ENCODE data around the gene VPS50.

Gene VPS50

DNA sequence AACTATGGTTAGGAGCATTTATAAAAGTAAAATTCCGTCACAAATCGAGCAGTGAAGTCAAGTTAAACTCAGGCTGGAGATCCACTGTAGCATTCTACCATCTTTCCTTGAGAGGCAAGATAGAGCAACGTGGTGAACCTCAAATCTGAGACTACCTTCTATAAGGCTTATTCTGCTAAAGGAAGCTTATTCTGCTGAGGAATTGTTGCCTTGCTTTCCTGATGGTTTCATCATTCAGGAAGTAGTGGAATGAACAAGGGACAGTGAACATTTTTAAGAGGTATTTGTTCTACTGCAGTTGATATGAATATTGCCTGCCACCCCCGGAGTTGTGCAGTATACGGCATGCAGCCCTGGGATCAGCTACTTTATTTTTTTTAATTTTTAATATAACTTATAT, 170.8 kb downstream of the VPS50 start:
- Mint-ChIP-seq H3K27me3 (ENCODE audit: low read depth) (no peaks in the 10 kb centered on the region), H3K4me1 (no peaks in the 10 kb centered on the region), H3K27ac (no peak overlapping the region), H3K36me3 (ENCODE audit: low read depth) (no peaks in the 10 kb centered on the region), H3K4me3 (no peak overlapping the region), H3K9me3 (peaks cover 5% of the 10 kb centered on the region)
- TF ChIP-seq, protein P1, sequence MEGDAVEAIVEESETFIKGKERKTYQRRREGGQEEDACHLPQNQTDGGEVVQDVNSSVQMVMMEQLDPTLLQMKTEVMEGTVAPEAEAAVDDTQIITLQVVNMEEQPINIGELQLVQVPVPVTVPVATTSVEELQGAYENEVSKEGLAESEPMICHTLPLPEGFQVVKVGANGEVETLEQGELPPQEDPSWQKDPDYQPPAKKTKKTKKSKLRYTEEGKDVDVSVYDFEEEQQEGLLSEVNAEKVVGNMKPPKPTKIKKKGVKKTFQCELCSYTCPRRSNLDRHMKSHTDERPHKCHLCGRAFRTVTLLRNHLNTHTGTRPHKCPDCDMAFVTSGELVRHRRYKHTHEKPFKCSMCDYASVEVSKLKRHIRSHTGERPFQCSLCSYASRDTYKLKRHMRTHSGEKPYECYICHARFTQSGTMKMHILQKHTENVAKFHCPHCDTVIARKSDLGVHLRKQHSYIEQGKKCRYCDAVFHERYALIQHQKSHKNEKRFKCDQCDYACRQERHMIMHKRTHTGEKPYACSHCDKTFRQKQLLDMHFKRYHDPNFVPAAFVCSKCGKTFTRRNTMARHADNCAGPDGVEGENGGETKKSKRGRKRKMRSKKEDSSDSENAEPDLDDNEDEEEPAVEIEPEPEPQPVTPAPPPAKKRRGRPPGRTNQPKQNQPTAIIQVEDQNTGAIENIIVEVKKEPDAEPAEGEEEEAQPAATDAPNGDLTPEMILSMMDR (IDR thresholded peaks at IDR 0.05; ENCODE audit: unreplicated experiment in 3 of 3), result no peak

DNA sequence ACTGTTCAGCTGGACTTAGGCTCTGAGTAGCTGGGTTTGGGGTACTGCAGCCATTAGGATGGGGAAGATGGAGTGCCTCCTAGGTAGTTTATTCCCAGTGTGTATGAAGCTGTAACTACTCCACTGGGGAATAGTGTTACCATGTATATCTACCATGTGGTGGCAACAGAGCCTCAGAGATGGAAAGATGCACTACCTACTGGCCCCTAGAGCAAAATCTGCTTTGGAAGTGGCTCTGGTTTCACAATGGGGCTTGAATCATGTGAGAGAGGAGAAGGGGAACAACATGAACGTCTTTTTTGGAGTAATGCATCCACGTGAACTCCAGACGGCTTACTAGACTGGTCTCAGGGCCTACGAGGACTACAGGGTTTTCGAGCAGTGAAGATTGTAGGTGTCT, 175.1 kb downstream of the VPS50 start:
- Mint-ChIP-seq H3K27me3 (ENCODE audit: low read depth) (no peaks in the 10 kb centered on the region), H3K27ac (no peak overlapping the region), H3K36me3 (ENCODE audit: low read depth) (no peaks in the 10 kb centered on the region), H3K4me3 (no peak overlapping the region), H3K4me1 (no peaks in the 10 kb centered on the region), H3K9me3 (peaks cover 5% of the 10 kb centered on the region)
- TF ChIP-seq, protein P1 (IDR thresholded peaks at IDR 0.05; ENCODE audit: unreplicated experiment in 3 of 3), result no peak

DNA sequence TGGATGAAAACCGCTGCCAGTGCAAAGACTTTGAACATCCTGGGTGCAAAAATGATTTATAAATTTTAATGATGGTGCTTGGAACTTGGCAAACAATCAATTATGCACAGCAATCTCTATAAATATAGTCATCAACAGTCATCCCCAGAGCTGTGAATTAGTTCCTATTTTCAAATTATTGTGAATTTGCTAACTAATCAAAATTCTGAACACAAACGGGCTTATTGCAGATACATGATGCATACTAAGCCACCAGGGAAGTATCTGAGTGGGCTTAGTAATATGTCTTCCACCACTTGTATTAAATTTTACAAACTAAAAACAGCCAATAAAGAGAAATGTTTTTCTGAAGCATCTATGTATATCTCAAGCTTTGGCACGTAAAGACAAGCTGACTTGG, 177.2 kb downstream of the VPS50 start:
- H3K4me1 Mint-ChIP-seq, result no peaks in the 10 kb centered on the region
- TF ChIP-seq, protein P1 (IDR thresholded peaks at IDR 0.05; ENCODE audit: unreplicated experiment in 3 of 3), result no peak
- no peaks in the 10 kb centered on the region for H3K27me3 Mint-ChIP-seq (ENCODE audit: low read depth)

More for the DNA sequence above, 177.2 kb downstream of the VPS50 start:
- Mint-ChIP-seq H3K36me3 (ENCODE audit: low read depth) (no peaks in the 10 kb centered on the region), H3K27ac (no peak overlapping the region), H3K9me3 (peaks cover 5% of the 10 kb centered on the region), H3K4me3 (no peak overlapping the region)

All from nephron (organoid).